Left lung (tissue), 10 donors: ENCODE results near the gene NT5DC1. TPM values are rescaled to one million over a fixed set of nuclear protein-coding genes. Genes with fewer than 3 reads are reported as not detected.

Experiments
- ATAC-seq: fragments of 200-7000 bp; cut with Tn5 transposase; one replicate; pipeline ENCODE4 v1.9.1; 2020; ENCODE audit warnings: moderate library complexity
- DNase-seq, 4 donors: peaks; one replicate each; pipeline ENCODE4 v3.0.0-alpha.2; 2013 to 2020
- H3K27ac ChIP-seq, 2 donors: fragments of 200-600 bp; sonication (generic) in 1 of 2; one replicate each; pipeline versions ENCODE4 v1.5.0 to v1.8.0; 2020 to 2021
- H3K27me3 ChIP-seq, 2 donors: fragments of 200-600 bp; sonication (generic) in 1 of 2; one replicate each; pipeline versions ENCODE4 v1.5.0 to v1.8.0; 2020 to 2021
- H3K36me3 ChIP-seq, 2 donors: fragments of 200-600 bp; sonication (generic) in 1 of 2; one replicate each; pipeline versions ENCODE4 v1.5.0 to v1.8.0; 2020 to 2021
- H3K4me1 ChIP-seq, 2 donors: fragments of 200-600 bp; one replicate each; pipeline ENCODE4 v1.8.0; 2021
- H3K4me3 ChIP-seq, 2 donors: fragments of 200-600 bp; sonication (generic) in 1 of 2; one replicate each; pipeline versions ENCODE4 v1.5.0 to v1.8.0; 2020 to 2021; ENCODE audit warnings: mild to moderate bottlenecking in 1 of 2
- H3K9me3 ChIP-seq, 2 donors: fragments of 200-600 bp; sonication (generic) in 1 of 2; one replicate each; pipeline versions ENCODE4 v1.5.0 to v1.8.0; 2020 to 2021
- intact Hi-C, 2 donors: fragments of 100-400 bp; cut with DNase I; formaldehyde crosslinking; loops; one replicate each; pipeline versions ENCODE4 v1.11.2 to v1.14.2; 2022
- polyA plus RNA-seq, 6 donors: library from polyadenylated mRNA; unstranded; fragments of 120-200 nt; gene quantifications; one replicate each; pipeline ENCODE4 v1.2.1, GENCODE V29; 2013; ENCODE audit not compliant: insufficient read length in 6 of 6
- total RNA-seq, 2 donors: library from RNA; stranded (reverse); fragmentation: NEBNext Ultra II Directional; extraction: Animal tissue kit (Norgen Biotek cat#: 25700); gene quantifications; one replicate each; pipeline ENCODE4 v1.2.1, GENCODE V29; 2021
- TF ChIP-seq, protein P1 (sequence below), 2 donors: fragments of 200-600 bp; sonication (generic) in 1 of 2; IDR thresholded peaks; one replicate each; pipeline versions ENCODE4 v1.5.0 to v1.8.0; 2021; ENCODE audit warnings: antibody characterized with exemption in 2 of 2
- donor health status: DM: no; HTN: yes; CAD: no.
- donor health status: DM: no; HTN: no; CAD: no.

Gene NT5DC1
- total and polyA plus RNA-seq, 8 donors, result 36.9 to 56.8 (median 49.9) TPM

DNA sequence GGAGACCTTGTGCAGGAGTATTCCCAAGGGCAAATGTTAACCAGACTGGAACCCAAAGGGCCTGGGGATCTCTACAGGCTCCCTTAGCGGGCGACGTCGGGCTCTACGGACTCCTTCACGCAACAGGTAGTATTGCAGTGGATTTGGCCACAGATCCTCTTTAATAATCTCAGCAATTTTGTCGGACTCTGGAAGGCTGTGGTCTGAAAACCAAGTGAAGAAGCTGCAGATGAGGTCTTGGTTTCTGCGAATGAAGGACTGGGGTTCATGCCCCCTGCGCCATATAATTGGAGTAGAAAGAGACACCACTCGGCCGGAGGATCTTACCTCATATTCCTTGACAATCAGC lies 177.8 kb downstream of the NT5DC1 start:
- ATAC-seq, result no peak
- peak overlapping the region; percentile 98 to 99 for H3K27ac ChIP-seq

DNA sequence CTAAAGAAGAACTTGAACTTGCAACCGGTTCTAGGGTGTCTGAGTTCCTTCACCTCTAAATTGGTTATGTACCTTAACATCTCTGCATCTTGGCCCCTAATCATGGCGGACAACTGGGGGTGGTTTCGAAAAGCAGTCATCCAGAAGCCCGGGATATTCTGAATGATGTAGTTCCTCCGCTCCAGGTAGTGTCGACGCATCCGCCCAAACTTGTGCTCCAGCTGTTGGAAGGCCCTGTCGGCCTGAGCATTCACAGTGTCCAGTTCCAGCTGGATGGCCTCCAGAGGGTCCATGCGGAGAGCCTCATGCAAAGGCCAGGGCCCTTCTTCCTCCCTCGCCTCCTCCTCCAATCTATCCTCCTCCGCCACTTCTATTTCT lies 178.2 kb downstream of the NT5DC1 start:
- intact Hi-C loops, result no loop called here
- peak; percentile 28 for ATAC-seq
- Histone ChIP-seq H3K27me3 (no peaks in the 10 kb centered on the region), H3K9me3 (no peaks in the 10 kb centered on the region), H3K4me3 (peak overlapping the region; percentile 88 to 95), H3K27ac (peak overlapping the region; percentile 98 to 99), H3K36me3 (peaks cover 0 to 7% of the 10 kb centered on the region in 2 donors), H3K4me1 (peaks cover 28 to 61% of the 10 kb centered on the region in 2 donors)
- TF ChIP-seq, protein P1, sequence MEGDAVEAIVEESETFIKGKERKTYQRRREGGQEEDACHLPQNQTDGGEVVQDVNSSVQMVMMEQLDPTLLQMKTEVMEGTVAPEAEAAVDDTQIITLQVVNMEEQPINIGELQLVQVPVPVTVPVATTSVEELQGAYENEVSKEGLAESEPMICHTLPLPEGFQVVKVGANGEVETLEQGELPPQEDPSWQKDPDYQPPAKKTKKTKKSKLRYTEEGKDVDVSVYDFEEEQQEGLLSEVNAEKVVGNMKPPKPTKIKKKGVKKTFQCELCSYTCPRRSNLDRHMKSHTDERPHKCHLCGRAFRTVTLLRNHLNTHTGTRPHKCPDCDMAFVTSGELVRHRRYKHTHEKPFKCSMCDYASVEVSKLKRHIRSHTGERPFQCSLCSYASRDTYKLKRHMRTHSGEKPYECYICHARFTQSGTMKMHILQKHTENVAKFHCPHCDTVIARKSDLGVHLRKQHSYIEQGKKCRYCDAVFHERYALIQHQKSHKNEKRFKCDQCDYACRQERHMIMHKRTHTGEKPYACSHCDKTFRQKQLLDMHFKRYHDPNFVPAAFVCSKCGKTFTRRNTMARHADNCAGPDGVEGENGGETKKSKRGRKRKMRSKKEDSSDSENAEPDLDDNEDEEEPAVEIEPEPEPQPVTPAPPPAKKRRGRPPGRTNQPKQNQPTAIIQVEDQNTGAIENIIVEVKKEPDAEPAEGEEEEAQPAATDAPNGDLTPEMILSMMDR (IDR thresholded peaks at IDR 0.05), result no peak
- peak in 2 of 4 donors; percentile 59 to 74 for DNase-seq

More for the DNA sequence above, 177.8 kb downstream of the NT5DC1 start:
- Histone ChIP-seq H3K4me1 (peaks cover 28 to 61% of the 10 kb centered on the region in 2 donors), H3K4me3 (peak overlapping the region; percentile 88 to 95), H3K36me3 (peaks cover 0 to 11% of the 10 kb centered on the region in 2 donors), H3K27me3 (no peaks in the 10 kb centered on the region), H3K9me3 (no peaks in the 10 kb centered on the region)
- DNase-seq, result no peak
- TF ChIP-seq, protein P1 (IDR thresholded peaks at IDR 0.05), result no peak
- intact Hi-C loops, result no loop called here

DNA sequence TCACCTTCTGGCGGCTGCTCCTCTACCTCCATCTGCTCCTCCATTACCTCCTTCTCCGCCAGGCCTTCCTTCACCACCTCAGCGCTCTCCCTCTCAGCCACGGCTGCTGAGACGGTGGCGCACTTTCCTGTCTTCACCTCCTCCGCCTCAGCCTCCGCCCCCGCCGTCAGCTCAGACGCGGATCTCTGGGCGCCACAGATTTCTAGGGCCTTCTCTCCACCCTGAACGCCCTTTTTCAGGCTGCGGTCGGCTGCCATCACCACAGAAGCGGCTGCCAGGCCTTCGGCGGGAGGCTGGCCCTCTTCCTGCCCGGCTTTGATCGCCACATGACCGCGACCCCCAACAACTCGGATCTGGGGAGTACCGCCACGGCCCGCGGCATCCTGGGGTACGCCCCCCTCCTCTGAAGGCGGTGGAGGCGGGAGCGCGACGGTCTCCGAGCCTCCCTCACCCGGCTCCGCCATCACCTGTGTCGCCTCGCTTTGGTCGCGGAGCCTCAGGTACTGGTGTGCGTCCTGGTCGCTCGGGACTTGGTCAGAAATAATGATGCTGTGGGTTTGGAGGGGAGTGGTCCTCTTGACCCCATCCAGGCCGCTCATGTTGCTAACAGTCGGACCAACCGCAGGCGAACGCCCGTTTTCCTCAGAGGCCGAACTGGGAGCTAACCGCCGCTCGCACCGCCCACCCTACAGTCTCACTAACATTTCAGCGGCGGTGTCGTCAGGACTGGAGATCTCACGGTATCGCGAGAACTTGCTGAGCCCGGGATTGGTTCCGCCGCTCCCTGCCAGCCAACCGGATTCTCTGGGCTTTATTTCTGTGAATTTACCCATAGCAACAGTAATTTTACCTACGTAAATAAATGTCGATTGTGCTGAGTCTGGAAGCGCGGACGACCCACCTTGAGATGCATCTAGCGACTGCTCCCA lies 178.8 kb downstream of the NT5DC1 start, which contains the start of gene TSPYL1:
Gene TSPYL1, minus strand, starts transcription at position 699 of the 929 bp plus-strand sequence. Its CDS starts 100 bp downstream, at position 599.
- peak within 1 kb of the TSS; percentile 98 to 99 for H3K27ac ChIP-seq
- intact Hi-C loops, result loop anchor here in 1 of 2 donors (10.0 kb wide), 1 partner anchor 255 kb away; no protein-coding TSS in a partner anchor
- no peaks in the 10 kb centered on the region for H3K9me3 ChIP-seq
- no peaks in the 10 kb centered on the region for H3K27me3 ChIP-seq
- peak; percentile 95 for ATAC-seq
- H3K4me3 ChIP-seq, result peak within 1 kb of the TSS; percentile 88 to 95
- DNase-seq, result peak; percentile 94 to 98 (median 96)
- H3K4me1 ChIP-seq, result peaks cover 28 to 54% of the 10 kb centered on the region in 2 donors
- peaks cover 0 to under 1% of the 10 kb centered on the region in 2 donors for H3K36me3 ChIP-seq
- TF ChIP-seq, protein P1 (IDR thresholded peaks at IDR 0.05), result peak in 1 of 2 donors; percentile 1

DNA sequence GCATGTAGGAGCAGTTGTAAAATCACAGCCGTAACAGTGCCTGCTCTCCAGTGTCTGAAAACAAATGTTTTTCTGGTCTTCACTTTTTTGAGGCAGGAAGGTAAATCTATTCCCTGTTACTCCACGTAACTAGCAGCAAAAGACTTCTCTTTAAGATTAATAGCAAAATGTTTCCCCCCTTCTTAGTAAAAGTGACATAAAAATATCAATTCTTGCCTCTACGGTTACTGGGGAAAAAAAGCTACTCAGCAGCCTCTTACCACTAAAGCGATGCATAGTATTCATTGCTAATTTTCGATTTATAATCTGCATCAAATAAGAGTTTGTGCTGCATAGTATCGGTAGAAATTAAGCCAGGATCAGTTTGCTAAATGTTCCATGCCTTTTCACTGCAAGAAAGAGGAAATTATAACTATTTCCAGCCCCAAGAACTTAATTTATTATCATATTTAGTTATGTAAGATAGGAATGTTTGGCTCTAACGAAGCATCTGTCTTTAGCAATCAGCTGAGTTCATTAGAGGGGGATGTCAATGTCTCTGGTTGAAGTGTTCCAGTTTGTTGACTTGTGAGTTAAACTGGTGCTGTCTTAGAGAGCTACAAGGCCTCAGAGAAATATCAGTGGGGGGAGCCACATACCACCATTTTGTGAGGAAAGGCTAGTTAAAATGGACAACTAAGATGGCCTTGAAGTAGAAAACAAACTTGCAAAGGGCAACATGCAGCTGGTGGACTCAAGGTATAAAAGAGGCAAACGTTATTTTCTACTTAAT lies 179.7 kb downstream of the NT5DC1 start:
- Histone ChIP-seq H3K4me1 (peaks cover 21 to 46% of the 10 kb centered on the region in 2 donors), H3K36me3 (no peaks in the 10 kb centered on the region), H3K27ac (peak overlapping the region; percentile 98 to 99), H3K9me3 (no peaks in the 10 kb centered on the region), H3K27me3 (no peaks in the 10 kb centered on the region), H3K4me3 (peak overlapping the region; percentile 88 to 95)
- ATAC-seq (no peak), DNase-seq (peak in 2 of 4 donors; percentile 28 to 49)
- TF ChIP-seq, protein P1 (IDR thresholded peaks at IDR 0.05), result no peak
- intact Hi-C loops, result loop anchor here in 1 of 2 donors (10.0 kb wide), 1 partner anchor 254 kb away; no protein-coding TSS in a partner anchor
